ENCODE measurements around the gene ATP5ME.

DNA sequence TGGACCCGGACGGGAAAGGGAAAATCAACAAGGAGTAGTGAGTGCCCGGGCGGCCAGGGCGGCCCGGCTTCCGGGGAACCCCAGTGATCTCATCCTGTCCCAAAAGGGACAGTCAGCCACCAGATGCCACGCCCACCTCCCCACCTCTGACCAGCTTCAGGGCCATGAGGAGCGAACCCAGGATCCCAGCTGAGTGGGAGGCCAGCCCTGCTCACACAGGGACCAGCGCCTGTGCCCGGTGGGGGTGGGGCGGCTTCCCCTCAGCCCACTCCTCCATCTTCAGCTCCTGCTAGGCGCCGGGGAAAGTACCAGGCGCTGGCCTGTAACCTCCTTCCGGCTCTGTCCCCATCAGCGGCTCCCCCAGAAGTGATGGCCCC, 6.5 kb upstream of the ATP5ME start:
- TF ChIP-seq, protein P1, sequence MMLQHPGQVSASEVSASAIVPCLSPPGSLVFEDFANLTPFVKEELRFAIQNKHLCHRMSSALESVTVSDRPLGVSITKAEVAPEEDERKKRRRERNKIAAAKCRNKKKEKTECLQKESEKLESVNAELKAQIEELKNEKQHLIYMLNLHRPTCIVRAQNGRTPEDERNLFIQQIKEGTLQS (IDR thresholded peaks at IDR 0.05): no peak
- TF ChIP-seq, protein P2, sequence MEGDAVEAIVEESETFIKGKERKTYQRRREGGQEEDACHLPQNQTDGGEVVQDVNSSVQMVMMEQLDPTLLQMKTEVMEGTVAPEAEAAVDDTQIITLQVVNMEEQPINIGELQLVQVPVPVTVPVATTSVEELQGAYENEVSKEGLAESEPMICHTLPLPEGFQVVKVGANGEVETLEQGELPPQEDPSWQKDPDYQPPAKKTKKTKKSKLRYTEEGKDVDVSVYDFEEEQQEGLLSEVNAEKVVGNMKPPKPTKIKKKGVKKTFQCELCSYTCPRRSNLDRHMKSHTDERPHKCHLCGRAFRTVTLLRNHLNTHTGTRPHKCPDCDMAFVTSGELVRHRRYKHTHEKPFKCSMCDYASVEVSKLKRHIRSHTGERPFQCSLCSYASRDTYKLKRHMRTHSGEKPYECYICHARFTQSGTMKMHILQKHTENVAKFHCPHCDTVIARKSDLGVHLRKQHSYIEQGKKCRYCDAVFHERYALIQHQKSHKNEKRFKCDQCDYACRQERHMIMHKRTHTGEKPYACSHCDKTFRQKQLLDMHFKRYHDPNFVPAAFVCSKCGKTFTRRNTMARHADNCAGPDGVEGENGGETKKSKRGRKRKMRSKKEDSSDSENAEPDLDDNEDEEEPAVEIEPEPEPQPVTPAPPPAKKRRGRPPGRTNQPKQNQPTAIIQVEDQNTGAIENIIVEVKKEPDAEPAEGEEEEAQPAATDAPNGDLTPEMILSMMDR (IDR thresholded peaks at IDR 0.05; ENCODE audit: low read depth, low read length, missing input control): no peak
- TF ChIP-seq, protein P3, sequence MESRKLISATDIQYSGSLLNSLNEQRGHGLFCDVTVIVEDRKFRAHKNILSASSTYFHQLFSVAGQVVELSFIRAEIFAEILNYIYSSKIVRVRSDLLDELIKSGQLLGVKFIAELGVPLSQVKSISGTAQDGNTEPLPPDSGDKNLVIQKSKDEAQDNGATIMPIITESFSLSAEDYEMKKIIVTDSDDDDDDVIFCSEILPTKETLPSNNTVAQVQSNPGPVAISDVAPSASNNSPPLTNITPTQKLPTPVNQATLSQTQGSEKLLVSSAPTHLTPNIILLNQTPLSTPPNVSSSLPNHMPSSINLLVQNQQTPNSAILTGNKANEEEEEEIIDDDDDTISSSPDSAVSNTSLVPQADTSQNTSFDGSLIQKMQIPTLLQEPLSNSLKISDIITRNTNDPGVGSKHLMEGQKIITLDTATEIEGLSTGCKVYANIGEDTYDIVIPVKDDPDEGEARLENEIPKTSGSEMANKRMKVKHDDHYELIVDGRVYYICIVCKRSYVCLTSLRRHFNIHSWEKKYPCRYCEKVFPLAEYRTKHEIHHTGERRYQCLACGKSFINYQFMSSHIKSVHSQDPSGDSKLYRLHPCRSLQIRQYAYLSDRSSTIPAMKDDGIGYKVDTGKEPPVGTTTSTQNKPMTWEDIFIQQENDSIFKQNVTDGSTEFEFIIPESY (IDR thresholded peaks at IDR 0.05): no peak
- TF ChIP-seq, protein P4, sequence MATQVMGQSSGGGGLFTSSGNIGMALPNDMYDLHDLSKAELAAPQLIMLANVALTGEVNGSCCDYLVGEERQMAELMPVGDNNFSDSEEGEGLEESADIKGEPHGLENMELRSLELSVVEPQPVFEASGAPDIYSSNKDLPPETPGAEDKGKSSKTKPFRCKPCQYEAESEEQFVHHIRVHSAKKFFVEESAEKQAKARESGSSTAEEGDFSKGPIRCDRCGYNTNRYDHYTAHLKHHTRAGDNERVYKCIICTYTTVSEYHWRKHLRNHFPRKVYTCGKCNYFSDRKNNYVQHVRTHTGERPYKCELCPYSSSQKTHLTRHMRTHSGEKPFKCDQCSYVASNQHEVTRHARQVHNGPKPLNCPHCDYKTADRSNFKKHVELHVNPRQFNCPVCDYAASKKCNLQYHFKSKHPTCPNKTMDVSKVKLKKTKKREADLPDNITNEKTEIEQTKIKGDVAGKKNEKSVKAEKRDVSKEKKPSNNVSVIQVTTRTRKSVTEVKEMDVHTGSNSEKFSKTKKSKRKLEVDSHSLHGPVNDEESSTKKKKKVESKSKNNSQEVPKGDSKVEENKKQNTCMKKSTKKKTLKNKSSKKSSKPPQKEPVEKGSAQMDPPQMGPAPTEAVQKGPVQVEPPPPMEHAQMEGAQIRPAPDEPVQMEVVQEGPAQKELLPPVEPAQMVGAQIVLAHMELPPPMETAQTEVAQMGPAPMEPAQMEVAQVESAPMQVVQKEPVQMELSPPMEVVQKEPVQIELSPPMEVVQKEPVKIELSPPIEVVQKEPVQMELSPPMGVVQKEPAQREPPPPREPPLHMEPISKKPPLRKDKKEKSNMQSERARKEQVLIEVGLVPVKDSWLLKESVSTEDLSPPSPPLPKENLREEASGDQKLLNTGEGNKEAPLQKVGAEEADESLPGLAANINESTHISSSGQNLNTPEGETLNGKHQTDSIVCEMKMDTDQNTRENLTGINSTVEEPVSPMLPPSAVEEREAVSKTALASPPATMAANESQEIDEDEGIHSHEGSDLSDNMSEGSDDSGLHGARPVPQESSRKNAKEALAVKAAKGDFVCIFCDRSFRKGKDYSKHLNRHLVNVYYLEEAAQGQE (IDR thresholded peaks at IDR 0.05): no peak

All from liver (tissue), 3 donors.